HCT116 (cell line): Measurements from ENCODE around the gene CTNNA1. TPM values are rescaled to one million over a fixed set of nuclear protein-coding genes. Genes with fewer than 3 reads are reported as not detected.

Experiments
- ATAC-seq: fragments of 200-7000 bp; cut with Tn5 transposase; 2 replicates; pipeline ENCODE4 v1.9.1; 2020; ENCODE audit warnings: mild to moderate bottlenecking, moderate library complexity
- BruUV-seq: library from RNA; stranded (reverse); fragments of 400-500 nt; replicated peaks from 2 replicates; lab custom pipeline; 2021; lab: Mats Ljungman, UMichigan
- CTCF ChIA-PET: fragments of 300-600 bp; sonication (Branson Sonifier 250); formaldehyde crosslinking; loops from one replicate; lab custom pipeline; 2021; ENCODE audit warnings: antibody characterized with exemption; lab: Charles Lee
- POLR2A ChIA-PET: fragments of 300-600, 350-600 bp; sonication (Branson Sonifier 250); formaldehyde crosslinking; loops from one replicate; lab custom pipeline; 2021; ENCODE audit warnings: antibody characterized with exemption; lab: Charles Lee
- RAD21 ChIA-PET, 2 experiments: fragments of 300-600 bp; sonication (Branson Sonifier 250); formaldehyde crosslinking; loops; one replicate each; lab custom pipeline; 2023; ENCODE audit warnings: low total read pairs in 2 of 2; ENCODE audit not compliant: uncharacterized antibody in 2 of 2, unreplicated experiment in 2 of 2, low non-redundant PET in 1 of 2; lab: Charles Lee
- DNase-seq: peaks from one replicate; pipeline ENCODE4 v3.0.0-alpha.2; 2010; ENCODE audit warnings: low read depth, low spot score
- H2AFZ ChIP-seq: fragments of 200-600 bp; shearing (Covaris generic), sonication (generic); 2 replicates; pipeline ENCODE4 v1.6.1; 2017; ENCODE audit warnings: low read depth, mixed run types, mixed read lengths, antibody characterized with exemption, low read length; ENCODE audit not compliant: poor library complexity, severe bottlenecking
- H3K27ac ChIP-seq: 2 replicates; pipeline ENCODE4 v1.5.1; 2012; ENCODE audit warnings: low read depth, low read length
- H3K27me3 ChIP-seq: fragments of 200-600 bp; sonication (generic); 2 replicates; pipeline ENCODE4 v1.6.1; 2016; ENCODE audit warnings: mixed run types, low read length, mixed read lengths; ENCODE audit not compliant: insufficient read depth
- H3K36me3 ChIP-seq, 2 experiments: fragments of 200-500 bp in 1 of 2; fragments of 200-600 bp in 1 of 2; sonication (Bioruptor generic) in 1 of 2; sonication (generic) in 1 of 2; 2 replicates each; pipeline versions ENCODE4 v1.5.1 to v1.6.1; 2014 to 2016; ENCODE audit warnings: low read length in 2 of 2, inconsistent platforms in 1 of 2, mixed read lengths in 1 of 2, mixed run types in 1 of 2; ENCODE audit not compliant: insufficient read depth in 2 of 2, control insufficient read depth in 1 of 2
- H3K4me1 ChIP-seq, 2 experiments: fragments of 200-600 bp in 1 of 2; sonication (generic) in 1 of 2; 2 replicates each; pipeline versions ENCODE4 v1.5.1 to v1.6.1; 2012 to 2017; ENCODE audit warnings: low read length in 2 of 2, inconsistent platforms in 1 of 2, mild to moderate bottlenecking in 1 of 2, mixed read lengths in 1 of 2, mixed run types in 1 of 2, moderate library complexity in 1 of 2; ENCODE audit not compliant: insufficient read depth in 2 of 2, control insufficient read depth in 1 of 2
- H3K4me2 ChIP-seq: fragments of 200-600 bp; sonication (generic); 2 replicates; pipeline ENCODE4 v1.6.1; 2017; ENCODE audit warnings: mixed run types, low read length, mixed read lengths
- H3K4me3 ChIP-seq, 2 experiments: fragments of 200-600 bp in 1 of 2; sonication (generic) in 1 of 2; replicated peaks in 1 of 2; 2 replicates each; pipeline ENCODE4 v1.5.1; 2011 to 2016; ENCODE audit warnings: low read length in 2 of 2, control low read depth in 1 of 2, low read depth in 1 of 2, mild to moderate bottlenecking in 1 of 2, mixed read lengths in 1 of 2, mixed run types in 1 of 2
- H3K79me2 ChIP-seq: fragments of 200-600 bp; sonication (generic); 2 replicates; pipeline ENCODE4 v1.6.1; 2017; ENCODE audit warnings: mild to moderate bottlenecking, mixed run types, low read length, moderate library complexity, mixed read lengths; ENCODE audit not compliant: insufficient read depth
- H3K9ac ChIP-seq: fragments of 200-600 bp; sonication (generic); 2 replicates; pipeline ENCODE4 v1.6.1; 2016; ENCODE audit warnings: low read length, mixed read lengths
- H3K9me2 ChIP-seq: fragments of 200-600 bp; sonication (generic), shearing (Covaris generic); 2 replicates; pipeline ENCODE4 v1.6.1; 2017; ENCODE audit warnings: mixed run types, mild to moderate bottlenecking, moderate library complexity; ENCODE audit not compliant: insufficient read depth
- H3K9me3 ChIP-seq, 2 experiments: fragments of 200-500 bp in 1 of 2; fragments of 200-600 bp in 1 of 2; sonication (Bioruptor generic) in 1 of 2; sonication (generic) in 1 of 2; 2 replicates each; pipeline ENCODE4 v1.6.1; 2014 to 2017; ENCODE audit warnings: low read length in 2 of 2, mixed read lengths in 2 of 2, inconsistent platforms in 1 of 2, low read depth in 1 of 2, mild to moderate bottlenecking in 1 of 2, mixed run types in 1 of 2, moderate library complexity in 1 of 2; ENCODE audit not compliant: control insufficient read depth in 1 of 2, insufficient read depth in 1 of 2
- H4K20me1 ChIP-seq: fragments of 200-600 bp; sonication (generic), shearing (Covaris generic); 2 replicates; pipeline ENCODE4 v1.6.1; 2017; ENCODE audit warnings: mixed run types, mild to moderate bottlenecking, moderate library complexity; ENCODE audit not compliant: insufficient read depth
- EGR1 ChIP-seq: IDR thresholded peaks from 2 replicates; pipeline ENCODE4 v1.6.1; 2012; ENCODE audit warnings: low read depth
- EZH2phosphoT487 ChIP-seq: fragments of 200-600 bp; IDR thresholded peaks from 2 replicates; pipeline ENCODE4 v1.6.1; 2018; ENCODE audit warnings: antibody characterized with exemption, borderline replicate concordance
- FOSL1 ChIP-seq: IDR thresholded peaks from 2 replicates; pipeline ENCODE4 v1.6.1; 2012; ENCODE audit warnings: low read depth
- JUND ChIP-seq: IDR thresholded peaks from 2 replicates; pipeline ENCODE4 v1.6.1; 2012
- POLR2A ChIP-seq: IDR thresholded peaks from 2 replicates; pipeline ENCODE4 v1.7.0; 2011; ENCODE audit warnings: borderline replicate concordance; ENCODE audit not compliant: insufficient read depth, insufficient read length; ENCODE audit errors: extremely low read depth
- POLR2AphosphoS5 ChIP-seq: IDR thresholded peaks from 2 replicates; pipeline ENCODE4 v1.6.1; 2011; ENCODE audit warnings: mild to moderate bottlenecking, low read depth, low read length, moderate library complexity
- RAD21 ChIP-seq: IDR thresholded peaks from 2 replicates; pipeline ENCODE4 v1.6.1; 2012; ENCODE audit warnings: low read depth, mild to moderate bottlenecking
- SIN3A ChIP-seq: IDR thresholded peaks from 2 replicates; pipeline ENCODE4 v1.6.1; 2012; ENCODE audit warnings: low read depth
- SP1 ChIP-seq: IDR thresholded peaks from 2 replicates; pipeline ENCODE4 v1.6.1; 2012; ENCODE audit warnings: low read depth
- TCF7L2 ChIP-seq: IDR thresholded peaks from 2 replicates; pipeline ENCODE4 v1.7.0; 2011; ENCODE audit warnings: borderline replicate concordance, inconsistent platforms; ENCODE audit not compliant: insufficient read depth, insufficient read length; ENCODE audit errors: extremely low read depth
- YY1 ChIP-seq: IDR thresholded peaks from 2 replicates; pipeline ENCODE4 v1.6.1; 2011; ENCODE audit warnings: low read length, low read depth, moderate library complexity, mild to moderate bottlenecking; ENCODE audit not compliant: insufficient replicate concordance; ENCODE audit errors: extremely low read depth
- ZBTB33 ChIP-seq: IDR thresholded peaks from 2 replicates; pipeline ENCODE4 v1.6.1; 2011; ENCODE audit warnings: mild to moderate bottlenecking, low read length, moderate library complexity; ENCODE audit not compliant: insufficient replicate concordance; ENCODE audit errors: extremely low read depth
- intact Hi-C: fragments of 100-400 bp; cut with micrococcal nuclease; formaldehyde crosslinking; loops from 2 replicates; pipeline ENCODE4 v1.10.0; 2022
- total RNA-seq: library from RNA; stranded (reverse); gene quantifications from one replicate; pipeline ENCODE4 v1.2.1, GENCODE V29; 2021; ENCODE audit not compliant: unreplicated experiment
- TF ChIP-seq, protein P1 (sequence below): IDR thresholded peaks from 2 replicates; pipeline ENCODE4 v1.6.1; 2012; ENCODE audit warnings: low read depth
- TF ChIP-seq, protein P2 (sequence below): IDR thresholded peaks from 2 replicates; pipeline ENCODE4 v1.6.1; 2012
- TF ChIP-seq, protein P3 (sequence below), 3 experiments: fragments of 200-600 bp in 1 of 3; sonication (generic) in 1 of 3; IDR thresholded peaks in 2 of 3; conservative IDR thresholded peaks in 1 of 3; 2 replicates each; pipeline ENCODE4 v1.5.1; 2012 to 2017; ENCODE audit warnings: low read depth in 2 of 3, low read length in 2 of 3, antibody characterized with exemption in 1 of 3, borderline replicate concordance in 1 of 3, control low read depth in 1 of 3, mild to moderate bottlenecking in 1 of 3, mixed read lengths in 1 of 3, mixed run types in 1 of 3, moderate library complexity in 1 of 3; ENCODE audit not compliant: insufficient read depth in 1 of 3

CTNNA1 gene
- total RNA-seq, 1 experiment from 2014 or later = 313 TPM

- TF ChIP-seq, protein P1, sequence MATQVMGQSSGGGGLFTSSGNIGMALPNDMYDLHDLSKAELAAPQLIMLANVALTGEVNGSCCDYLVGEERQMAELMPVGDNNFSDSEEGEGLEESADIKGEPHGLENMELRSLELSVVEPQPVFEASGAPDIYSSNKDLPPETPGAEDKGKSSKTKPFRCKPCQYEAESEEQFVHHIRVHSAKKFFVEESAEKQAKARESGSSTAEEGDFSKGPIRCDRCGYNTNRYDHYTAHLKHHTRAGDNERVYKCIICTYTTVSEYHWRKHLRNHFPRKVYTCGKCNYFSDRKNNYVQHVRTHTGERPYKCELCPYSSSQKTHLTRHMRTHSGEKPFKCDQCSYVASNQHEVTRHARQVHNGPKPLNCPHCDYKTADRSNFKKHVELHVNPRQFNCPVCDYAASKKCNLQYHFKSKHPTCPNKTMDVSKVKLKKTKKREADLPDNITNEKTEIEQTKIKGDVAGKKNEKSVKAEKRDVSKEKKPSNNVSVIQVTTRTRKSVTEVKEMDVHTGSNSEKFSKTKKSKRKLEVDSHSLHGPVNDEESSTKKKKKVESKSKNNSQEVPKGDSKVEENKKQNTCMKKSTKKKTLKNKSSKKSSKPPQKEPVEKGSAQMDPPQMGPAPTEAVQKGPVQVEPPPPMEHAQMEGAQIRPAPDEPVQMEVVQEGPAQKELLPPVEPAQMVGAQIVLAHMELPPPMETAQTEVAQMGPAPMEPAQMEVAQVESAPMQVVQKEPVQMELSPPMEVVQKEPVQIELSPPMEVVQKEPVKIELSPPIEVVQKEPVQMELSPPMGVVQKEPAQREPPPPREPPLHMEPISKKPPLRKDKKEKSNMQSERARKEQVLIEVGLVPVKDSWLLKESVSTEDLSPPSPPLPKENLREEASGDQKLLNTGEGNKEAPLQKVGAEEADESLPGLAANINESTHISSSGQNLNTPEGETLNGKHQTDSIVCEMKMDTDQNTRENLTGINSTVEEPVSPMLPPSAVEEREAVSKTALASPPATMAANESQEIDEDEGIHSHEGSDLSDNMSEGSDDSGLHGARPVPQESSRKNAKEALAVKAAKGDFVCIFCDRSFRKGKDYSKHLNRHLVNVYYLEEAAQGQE = no peak
- TF ChIP-seq YY1 (no peak), EGR1 (no peak), FOSL1 (no peak), ZBTB33 (no peak), SP1 (no peak), TCF7L2 (no peak), JUND (no peak)
Observed at GRCh38 chr5:138965626-138966025, 212.4 kb downstream of the CTNNA1 start (continued).

GRCh38 chr5:138966236-138966985 lies 213.2 kb downstream of the CTNNA1 start:
- Histone ChIP-seq H3K27ac (no peak overlapping the region), H3K4me1 (peaks cover 14 to 29% of the 10 kb centered on the region in 2 experiments), H3K9me3 (no peaks in the 10 kb centered on the region), H4K20me1 (no peaks in the 10 kb centered on the region), H3K4me2 (no peak overlapping the region), H3K9me2 (no peaks in the 10 kb centered on the region), H3K36me3 (no peaks in the 10 kb centered on the region), H3K9ac (no peak overlapping the region), H2AFZ (no peak overlapping the region), H3K27me3 (no peaks in the 10 kb centered on the region), H3K4me3 (no peak overlapping the region), H3K79me2 (no peaks in the 10 kb centered on the region)
- DNase-seq (no peak), ATAC-seq (no peak)
- ChIA-PET RAD21 (no interaction called here), CTCF (no interaction called here), POLR2A (no interaction called here)
- intact Hi-C loops = no loop called here
- no TSS peak for BruUV-seq
- TF ChIP-seq, protein P2, sequence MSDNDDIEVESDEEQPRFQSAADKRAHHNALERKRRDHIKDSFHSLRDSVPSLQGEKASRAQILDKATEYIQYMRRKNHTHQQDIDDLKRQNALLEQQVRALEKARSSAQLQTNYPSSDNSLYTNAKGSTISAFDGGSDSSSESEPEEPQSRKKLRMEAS = no peak
- TF ChIP-seq EZH2phosphoT487 (no peak), POLR2AphosphoS5 (no peak), EGR1 (no peak), TCF7L2 (no peak), POLR2A (no peak), JUND (no peak), SIN3A (no peak), RAD21 (no peak)
- TF ChIP-seq, protein P3, sequence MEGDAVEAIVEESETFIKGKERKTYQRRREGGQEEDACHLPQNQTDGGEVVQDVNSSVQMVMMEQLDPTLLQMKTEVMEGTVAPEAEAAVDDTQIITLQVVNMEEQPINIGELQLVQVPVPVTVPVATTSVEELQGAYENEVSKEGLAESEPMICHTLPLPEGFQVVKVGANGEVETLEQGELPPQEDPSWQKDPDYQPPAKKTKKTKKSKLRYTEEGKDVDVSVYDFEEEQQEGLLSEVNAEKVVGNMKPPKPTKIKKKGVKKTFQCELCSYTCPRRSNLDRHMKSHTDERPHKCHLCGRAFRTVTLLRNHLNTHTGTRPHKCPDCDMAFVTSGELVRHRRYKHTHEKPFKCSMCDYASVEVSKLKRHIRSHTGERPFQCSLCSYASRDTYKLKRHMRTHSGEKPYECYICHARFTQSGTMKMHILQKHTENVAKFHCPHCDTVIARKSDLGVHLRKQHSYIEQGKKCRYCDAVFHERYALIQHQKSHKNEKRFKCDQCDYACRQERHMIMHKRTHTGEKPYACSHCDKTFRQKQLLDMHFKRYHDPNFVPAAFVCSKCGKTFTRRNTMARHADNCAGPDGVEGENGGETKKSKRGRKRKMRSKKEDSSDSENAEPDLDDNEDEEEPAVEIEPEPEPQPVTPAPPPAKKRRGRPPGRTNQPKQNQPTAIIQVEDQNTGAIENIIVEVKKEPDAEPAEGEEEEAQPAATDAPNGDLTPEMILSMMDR (IDR thresholded peaks at IDR 0.05 in 2 of 3, conservative IDR thresholded peaks at IDR 0.05 in 1 of 3; ENCODE audit: borderline replicate concordance in 1 of 3, insufficient read depth in 1 of 3, low read depth in 2 of 3, low read length in 2 of 3) = no peak
